Neural cell (in vitro differentiated cells): Measurements from ENCODE around the gene CEL.

Experiments
- EP300 ChIP-seq: fragments of 450-650 bp; conservative IDR thresholded peaks from 2 replicates; pipeline ENCODE4 v1.6.1; 2014; ENCODE audit warnings: antibody characterized with exemption, mild to moderate bottlenecking, moderate library complexity; ENCODE audit not compliant: poor library complexity, severe bottlenecking
- EZH2 ChIP-seq: fragments of 200-600, 300-800 bp; shearing (Covaris generic), sonication (generic); IDR thresholded peaks from 2 replicates; pipeline ENCODE4 v1.6.1; 2014; ENCODE audit warnings: antibody characterized with exemption, low read length, borderline replicate concordance, mild to moderate bottlenecking; ENCODE audit not compliant: insufficient read depth, poor library complexity, severe bottlenecking
- MXI1 ChIP-seq: fragments of 450-650 bp; conservative IDR thresholded peaks from 2 replicates; pipeline ENCODE4 v1.6.1; 2014; ENCODE audit warnings: antibody characterized with exemption, mild to moderate bottlenecking; ENCODE audit not compliant: poor library complexity, severe bottlenecking
- POLR2AphosphoS5 ChIP-seq: IDR thresholded peaks from 2 replicates; pipeline ENCODE4 v1.6.1; 2012
- RAD21 ChIP-seq: fragments of 450-650 bp; conservative IDR thresholded peaks from 2 replicates; pipeline ENCODE4 v1.6.1; 2014; ENCODE audit warnings: antibody characterized with exemption, mild to moderate bottlenecking, moderate library complexity
- SMC3 ChIP-seq: fragments of 450-650 bp; conservative IDR thresholded peaks from 2 replicates; pipeline ENCODE4 v1.6.1; 2014; ENCODE audit warnings: antibody characterized with exemption, mild to moderate bottlenecking, moderate library complexity; ENCODE audit not compliant: poor library complexity
- TAF1 ChIP-seq: IDR thresholded peaks from 2 replicates; pipeline ENCODE4 v1.6.1; 2012; ENCODE audit warnings: low read depth
- TF ChIP-seq, protein P1 (sequence below): fragments of 450-650 bp; IDR thresholded peaks from 2 replicates; pipeline ENCODE4 v1.5.1; 2014; ENCODE audit warnings: antibody characterized with exemption, mild to moderate bottlenecking, moderate library complexity; ENCODE audit not compliant: poor library complexity, severe bottlenecking
- TF ChIP-seq, protein P2 (sequence below): IDR thresholded peaks from 2 replicates; pipeline ENCODE4 v1.6.1; 2012; ENCODE audit warnings: borderline replicate concordance

DNA sequence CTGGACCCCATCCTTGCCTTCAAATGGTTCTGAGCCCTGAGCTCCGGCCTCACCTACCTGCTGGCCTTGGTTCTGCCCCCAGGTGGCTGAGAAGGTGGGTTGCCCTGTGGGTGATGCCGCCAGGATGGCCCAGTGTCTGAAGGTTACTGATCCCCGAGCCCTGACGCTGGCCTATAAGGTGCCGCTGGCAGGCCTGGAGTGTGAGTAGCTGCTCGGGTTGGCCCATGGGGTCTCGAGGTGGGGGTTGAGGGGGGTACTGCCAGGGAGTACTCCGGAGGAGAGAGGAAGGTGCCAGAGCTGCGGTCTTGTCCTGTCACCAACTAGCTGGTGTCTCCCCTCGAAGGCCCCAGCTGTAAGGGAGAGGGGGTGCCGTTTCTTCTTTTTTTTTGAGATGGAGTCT, 5.2 kb downstream of the CEL start:
- TF ChIP-seq, protein P1, sequence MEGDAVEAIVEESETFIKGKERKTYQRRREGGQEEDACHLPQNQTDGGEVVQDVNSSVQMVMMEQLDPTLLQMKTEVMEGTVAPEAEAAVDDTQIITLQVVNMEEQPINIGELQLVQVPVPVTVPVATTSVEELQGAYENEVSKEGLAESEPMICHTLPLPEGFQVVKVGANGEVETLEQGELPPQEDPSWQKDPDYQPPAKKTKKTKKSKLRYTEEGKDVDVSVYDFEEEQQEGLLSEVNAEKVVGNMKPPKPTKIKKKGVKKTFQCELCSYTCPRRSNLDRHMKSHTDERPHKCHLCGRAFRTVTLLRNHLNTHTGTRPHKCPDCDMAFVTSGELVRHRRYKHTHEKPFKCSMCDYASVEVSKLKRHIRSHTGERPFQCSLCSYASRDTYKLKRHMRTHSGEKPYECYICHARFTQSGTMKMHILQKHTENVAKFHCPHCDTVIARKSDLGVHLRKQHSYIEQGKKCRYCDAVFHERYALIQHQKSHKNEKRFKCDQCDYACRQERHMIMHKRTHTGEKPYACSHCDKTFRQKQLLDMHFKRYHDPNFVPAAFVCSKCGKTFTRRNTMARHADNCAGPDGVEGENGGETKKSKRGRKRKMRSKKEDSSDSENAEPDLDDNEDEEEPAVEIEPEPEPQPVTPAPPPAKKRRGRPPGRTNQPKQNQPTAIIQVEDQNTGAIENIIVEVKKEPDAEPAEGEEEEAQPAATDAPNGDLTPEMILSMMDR, result no peak
- no peak for TF ChIP-seq EZH2
- no peak for TF ChIP-seq EP300
- TF ChIP-seq RAD21, result no peak
- TF ChIP-seq POLR2AphosphoS5, result no peak
- no peak for TF ChIP-seq SMC3
- no peak for TF ChIP-seq MXI1
- TF ChIP-seq, protein P2, sequence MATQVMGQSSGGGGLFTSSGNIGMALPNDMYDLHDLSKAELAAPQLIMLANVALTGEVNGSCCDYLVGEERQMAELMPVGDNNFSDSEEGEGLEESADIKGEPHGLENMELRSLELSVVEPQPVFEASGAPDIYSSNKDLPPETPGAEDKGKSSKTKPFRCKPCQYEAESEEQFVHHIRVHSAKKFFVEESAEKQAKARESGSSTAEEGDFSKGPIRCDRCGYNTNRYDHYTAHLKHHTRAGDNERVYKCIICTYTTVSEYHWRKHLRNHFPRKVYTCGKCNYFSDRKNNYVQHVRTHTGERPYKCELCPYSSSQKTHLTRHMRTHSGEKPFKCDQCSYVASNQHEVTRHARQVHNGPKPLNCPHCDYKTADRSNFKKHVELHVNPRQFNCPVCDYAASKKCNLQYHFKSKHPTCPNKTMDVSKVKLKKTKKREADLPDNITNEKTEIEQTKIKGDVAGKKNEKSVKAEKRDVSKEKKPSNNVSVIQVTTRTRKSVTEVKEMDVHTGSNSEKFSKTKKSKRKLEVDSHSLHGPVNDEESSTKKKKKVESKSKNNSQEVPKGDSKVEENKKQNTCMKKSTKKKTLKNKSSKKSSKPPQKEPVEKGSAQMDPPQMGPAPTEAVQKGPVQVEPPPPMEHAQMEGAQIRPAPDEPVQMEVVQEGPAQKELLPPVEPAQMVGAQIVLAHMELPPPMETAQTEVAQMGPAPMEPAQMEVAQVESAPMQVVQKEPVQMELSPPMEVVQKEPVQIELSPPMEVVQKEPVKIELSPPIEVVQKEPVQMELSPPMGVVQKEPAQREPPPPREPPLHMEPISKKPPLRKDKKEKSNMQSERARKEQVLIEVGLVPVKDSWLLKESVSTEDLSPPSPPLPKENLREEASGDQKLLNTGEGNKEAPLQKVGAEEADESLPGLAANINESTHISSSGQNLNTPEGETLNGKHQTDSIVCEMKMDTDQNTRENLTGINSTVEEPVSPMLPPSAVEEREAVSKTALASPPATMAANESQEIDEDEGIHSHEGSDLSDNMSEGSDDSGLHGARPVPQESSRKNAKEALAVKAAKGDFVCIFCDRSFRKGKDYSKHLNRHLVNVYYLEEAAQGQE, result no peak
- TF ChIP-seq TAF1, result no peak
